K562 (cell line): Measurements from ENCODE around the gene CBL. TPM values are rescaled to one million over a fixed set of nuclear protein-coding genes. Genes with fewer than 3 reads are reported as not detected.

ENCODE experiments used
- GTF3C2 ChIP-seq: IDR thresholded peaks from 3 replicates; pipeline ENCODE4 v1.6.1; 2011; ENCODE audit warnings: borderline replicate concordance, mild to moderate bottlenecking, moderate library complexity; ENCODE audit not compliant: insufficient read length; ENCODE audit errors: extremely low read depth
- KLF16 ChIP-seq: IDR thresholded peaks from 2 replicates; pipeline ENCODE4 v1.6.1; 2016; ENCODE audit warnings: antibody characterized with exemption
- LCOR ChIP-seq: sonication (generic); formaldehyde crosslinking; IDR thresholded peaks from 2 replicates; pipeline ENCODE4 v1.8.0; 2022; ENCODE audit warnings: mild to moderate bottlenecking, missing genetic modification reagents
- NFATC3 ChIP-seq: fragments of 450-650 bp; IDR thresholded peaks from 2 replicates; pipeline ENCODE4 v1.6.1; 2017; ENCODE audit warnings: mild to moderate bottlenecking
- POLR2G ChIP-seq: fragments of 200-400 bp; formaldehyde crosslinking; IDR thresholded peaks from 2 replicates; pipeline ENCODE4 v1.6.1; 2017; ENCODE audit warnings: low read depth, mild to moderate bottlenecking, antibody characterized with exemption, low read length, moderate library complexity
- polyA plus RNA-seq, 8 experiments: library from polyadenylated mRNA; depleted of rRNA in 4 of 8; stranded (reverse) in 5 of 8; unstranded in 3 of 8; fragments of >200 nt; fragmentation: Nextera tagmentation in 2 of 8; fragmentation: Illumina TruSeq in 1 of 8; extraction: Ambion mirVana in 2 of 8; extraction: Trizol in 1 of 8; gene quantifications; 2 replicates each; pipeline versions ENCODE4 v1.2.1 to v1.2.3, GENCODE V29; 2011 to 2014; ENCODE audit warnings: inconsistent platforms in 1 of 8, missing spikeins in 1 of 8
- total RNA-seq, 7 experiments: library from RNA; depleted of rRNA in 6 of 7; stranded (reverse); fragments of >200 nt in 6 of 7; fragmentation: Illumina TruSeq in 2 of 7; extraction: Trizol in 2 of 7; gene quantifications; 2 replicates each; pipeline versions ENCODE4 v1.2.1 to v1.2.3, GENCODE V29; 2011 to 2021; ENCODE audit warnings: low replicate concordance in 1 of 7
- TF ChIP-seq, protein P1 (sequence below), 3 experiments: fragments of 200-800 bp in 1 of 3; sonication (Bioruptor generic) in 1 of 3; sonication (generic) in 1 of 3; formaldehyde crosslinking in 1 of 3; IDR thresholded peaks; 2 replicates each; pipeline versions ENCODE4 v1.6.1 to v1.8.0; 2016 to 2022; ENCODE audit warnings: mild to moderate bottlenecking in 2 of 3, missing compliant biosample characterization in 2 of 3, missing genetic modification characterization in 2 of 3, missing genetic modification reagents in 1 of 3

CBL gene
- total and polyA plus RNA-seq, 9 of the 15 experiments (the other 6 are each of a cell fraction or from before 2014, with no cell fraction given), result 3.2 to 24.9 (median 9.9) TPM

DNA sequence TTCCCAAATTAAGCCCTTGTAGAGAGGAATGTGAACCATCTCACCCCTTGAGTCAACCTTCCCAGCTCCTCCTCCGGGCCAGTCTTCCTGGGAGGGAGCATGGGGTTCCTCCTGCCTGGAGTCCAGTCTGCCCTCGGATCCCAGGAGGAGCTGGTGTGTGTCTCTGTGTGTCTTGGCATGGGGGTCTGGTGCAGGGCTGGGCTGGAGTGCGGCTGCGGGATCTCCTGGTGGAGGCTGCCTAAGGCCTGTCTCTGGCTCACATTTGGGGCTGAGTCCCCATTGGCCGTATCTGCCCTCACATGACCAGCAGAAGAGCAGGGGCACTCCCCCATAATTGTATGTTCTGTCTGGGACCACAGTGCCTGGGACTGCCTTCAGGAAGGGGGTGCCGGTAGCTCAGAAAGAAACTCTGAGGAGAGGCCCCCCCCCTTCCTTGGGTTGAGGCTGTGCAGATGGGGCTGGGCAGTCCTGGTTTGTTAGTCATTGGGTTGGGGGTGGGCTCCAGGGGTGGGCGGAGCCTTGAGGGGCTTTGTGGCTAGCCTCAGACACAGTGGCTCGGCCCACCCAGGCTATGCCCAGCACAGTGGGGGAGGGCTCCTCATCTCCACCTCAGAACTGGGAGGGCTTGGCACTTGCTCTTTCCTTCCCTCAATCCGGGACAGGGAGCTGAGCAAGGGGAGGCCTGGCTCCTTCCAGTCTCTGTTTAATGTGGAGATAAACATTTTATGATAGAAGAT lies 131.6 kb downstream of the CBL start (continued):
- TF ChIP-seq NFATC3 (no peak), POLR2G (peak; percentile 38; the same call in 1 of the 2 replicates), LCOR (CRISPR knock-in tag) (0 out of 2 replicates have a peak, but pooled peaks have one; percentile 67), KLF16 (no peak), GTF3C2 (no peak)
- TF ChIP-seq, protein P1, sequence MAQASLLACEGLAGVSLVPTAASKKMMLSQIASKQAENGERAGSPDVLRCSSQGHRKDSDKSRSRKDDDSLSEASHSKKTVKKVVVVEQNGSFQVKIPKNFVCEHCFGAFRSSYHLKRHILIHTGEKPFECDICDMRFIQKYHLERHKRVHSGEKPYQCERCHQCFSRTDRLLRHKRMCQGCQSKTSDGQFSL (CRISPR knock-in tag; IDR thresholded peaks at IDR 0.05), result peak; percentile 66; the same call in 1 of the 2 replicates
- TF ChIP-seq, protein P1 (tag; IDR thresholded peaks at IDR 0.05), result no peak; a peak in 1 of 4 replicates
